Kidney epithelial cell (primary cell): ENCODE measurements around the gene LDLRAD2. TPM values are rescaled to one million over a fixed set of nuclear protein-coding genes. Genes with fewer than 3 reads are reported as not detected.
A peak's percentile ranks its signal among the peaks of the same experiment; 100 is the strongest.
"Not testable (repeated sequence)": the region's sequence is repeated elsewhere in the genome, so short reads cannot be mapped to it uniquely, and the experiment has no call there.

Source experiments
- DNase-seq: peaks from one replicate; pipeline ENCODE4 v3.0.0-alpha.2; 2010; ENCODE audit warnings: low read depth
- H3K27me3 ChIP-seq: 2 replicates; pipeline ENCODE4 v1.6.0; 2011; ENCODE audit warnings: low read length; ENCODE audit not compliant: control insufficient read depth, insufficient read depth
- H3K36me3 ChIP-seq: 2 replicates; pipeline ENCODE4 v1.5.1; 2011; ENCODE audit warnings: low read length; ENCODE audit not compliant: control insufficient read depth, insufficient read depth
- H3K4me3 ChIP-seq: 2 replicates; pipeline ENCODE4 v1.5.1; 2011; ENCODE audit warnings: low read depth, mild to moderate bottlenecking, control low read depth, low read length
- CTCF ChIP-seq: IDR thresholded peaks from 2 replicates; pipeline ENCODE4 v1.5.1; 2011; ENCODE audit warnings: mild to moderate bottlenecking, moderate library complexity, low read length, control low read depth, inconsistent platforms; ENCODE audit not compliant: insufficient read depth, poor library complexity, severe bottlenecking
- total RNA-seq: library from RNA; depleted of rRNA; stranded (reverse); fragments of >200 nt; gene quantifications from 2 replicates; pipeline ENCODE4 v1.2.3, GENCODE V29; 2015

LDLRAD2 gene
- total RNA-seq: not detected in 2 replicates

GRCh38 chr1:21811875-21812305 lies at the start of gene LDLRAD2:
TSS of gene LDLRAD2 (plus strand) at chr1:21812265. CDS start at chr1:21812452, 187 bp downstream.
- no peaks in the 10 kb centered on the region for H3K27me3 ChIP-seq
- no peak for TF ChIP-seq CTCF
- H3K4me3 ChIP-seq: no peak within 1 kb of the TSS
- no peaks in the 10 kb centered on the region for H3K36me3 ChIP-seq
- no peak for DNase-seq

GRCh38 chr1:21763236-21763635 lies 48.8 kb upstream of the LDLRAD2 start:
- no peak for TF ChIP-seq CTCF
- no peaks in the 10 kb centered on the region for H3K36me3 ChIP-seq
- H3K27me3 ChIP-seq: no peaks in the 10 kb centered on the region
- DNase-seq: no peak
- H3K4me3 ChIP-seq: no peak overlapping the region

- DNase-seq: no peak
- H3K4me3 ChIP-seq: no peak overlapping the region
- H3K36me3 ChIP-seq: no peaks in the 10 kb centered on the region
- no peaks in the 10 kb centered on the region for H3K27me3 ChIP-seq
- no peak for TF ChIP-seq CTCF
Measured at GRCh38 chr1:21763694-21764419, 48.2 kb upstream of the LDLRAD2 start.

- no peaks in the 10 kb centered on the region for H3K27me3 ChIP-seq
- DNase-seq: peak; percentile 57
- no peak overlapping the region for H3K4me3 ChIP-seq
- TF ChIP-seq CTCF: no peak
- H3K36me3 ChIP-seq: no peaks in the 10 kb centered on the region
Measured at GRCh38 chr1:21764615-21765423, 47.2 kb upstream of the LDLRAD2 start.

- DNase-seq: no peak
- no peaks in the 10 kb centered on the region for H3K36me3 ChIP-seq
- H3K27me3 ChIP-seq: no peaks in the 10 kb centered on the region
- TF ChIP-seq CTCF: no peak
- no peak overlapping the region for H3K4me3 ChIP-seq
Measured at GRCh38 chr1:21766210-21766609, 45.9 kb upstream of the LDLRAD2 start.

GRCh38 chr1:21767106-21767505 lies 45.0 kb upstream of the LDLRAD2 start:
- not testable (repeated sequence) for H3K27me3 ChIP-seq, H3K36me3 ChIP-seq, DNase-seq, H3K4me3 ChIP-seq
